GM13977 (cell line): ENCODE data around the gene CDK12.
A peak's percentile ranks its signal among the peaks of the same experiment; 100 is the strongest.
"Not testable (repeated sequence)": the region's sequence is repeated elsewhere in the genome, so short reads cannot be mapped to it uniquely, and the experiment has no call there.

Source experiments
- DNase-seq: peaks from one replicate; pipeline ENCODE4 v3.0.0; 2012; ENCODE audit warnings: low spot score
- in situ Hi-C: fragments of 300-500 bp; cut with MboI; formaldehyde crosslinking; loops from one replicate; pipeline ENCODE4 v1.12.0; 2022; ENCODE audit warnings: low sequenced_read_pairs, low pct_unique_long_range_greater_than_20kb, mixed read lengths, inconsistent platforms; ENCODE audit not compliant: unreplicated experiment
- TF ChIP-seq, protein P1 (sequence below): IDR thresholded peaks from 2 replicates; pipeline ENCODE4 v1.5.1; 2012; ENCODE audit warnings: mild to moderate bottlenecking, control low read depth; ENCODE audit not compliant: insufficient read depth; ENCODE audit errors: extremely low read depth, missing control alignments

CDK12 gene

DNA sequence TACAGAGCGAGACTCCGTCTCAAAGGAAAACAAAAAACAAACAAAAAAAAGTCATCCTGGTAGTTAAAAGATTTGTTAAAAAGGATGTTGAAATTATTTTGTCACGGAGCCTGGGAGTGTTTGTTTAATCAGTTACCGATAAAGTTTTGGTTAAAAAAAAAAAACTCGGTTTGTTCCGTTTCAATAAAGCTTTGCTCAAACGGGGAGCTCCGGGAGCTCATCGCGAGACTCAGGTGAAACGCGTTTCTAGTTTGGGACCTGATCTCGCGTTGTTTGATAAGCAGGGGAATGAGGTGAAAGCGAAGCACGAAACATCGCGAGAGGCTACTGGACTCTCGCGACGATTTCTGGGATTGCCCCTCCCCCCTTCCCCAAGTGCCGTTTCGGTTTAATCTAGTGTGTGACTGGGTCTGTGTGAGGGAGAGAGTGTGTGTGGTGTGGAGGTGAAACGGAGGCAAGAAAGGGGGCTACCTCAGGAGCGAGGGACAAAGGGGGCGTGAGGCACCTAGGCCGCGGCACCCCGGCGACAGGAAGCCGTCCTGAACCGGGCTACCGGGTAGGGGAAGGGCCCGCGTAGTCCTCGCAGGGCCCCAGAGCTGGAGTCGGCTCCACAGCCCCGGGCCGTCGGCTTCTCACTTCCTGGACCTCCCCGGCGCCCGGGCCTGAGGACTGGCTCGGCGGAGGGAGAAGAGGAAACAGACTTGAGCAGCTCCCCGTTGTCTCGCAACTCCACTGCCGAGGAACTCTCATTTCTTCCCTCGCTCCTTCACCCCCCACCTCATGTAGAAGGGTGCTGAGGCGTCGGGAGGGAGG lies at the start of gene CDK12:
Gene CDK12 (plus strand): TSS at position 374 of the 813 bp plus-strand sequence. CDS start 586 bp downstream, outside the sequence.
- DNase-seq, result peak; percentile 97
- in situ Hi-C loops, result no loop called here
- TF ChIP-seq, protein P1, sequence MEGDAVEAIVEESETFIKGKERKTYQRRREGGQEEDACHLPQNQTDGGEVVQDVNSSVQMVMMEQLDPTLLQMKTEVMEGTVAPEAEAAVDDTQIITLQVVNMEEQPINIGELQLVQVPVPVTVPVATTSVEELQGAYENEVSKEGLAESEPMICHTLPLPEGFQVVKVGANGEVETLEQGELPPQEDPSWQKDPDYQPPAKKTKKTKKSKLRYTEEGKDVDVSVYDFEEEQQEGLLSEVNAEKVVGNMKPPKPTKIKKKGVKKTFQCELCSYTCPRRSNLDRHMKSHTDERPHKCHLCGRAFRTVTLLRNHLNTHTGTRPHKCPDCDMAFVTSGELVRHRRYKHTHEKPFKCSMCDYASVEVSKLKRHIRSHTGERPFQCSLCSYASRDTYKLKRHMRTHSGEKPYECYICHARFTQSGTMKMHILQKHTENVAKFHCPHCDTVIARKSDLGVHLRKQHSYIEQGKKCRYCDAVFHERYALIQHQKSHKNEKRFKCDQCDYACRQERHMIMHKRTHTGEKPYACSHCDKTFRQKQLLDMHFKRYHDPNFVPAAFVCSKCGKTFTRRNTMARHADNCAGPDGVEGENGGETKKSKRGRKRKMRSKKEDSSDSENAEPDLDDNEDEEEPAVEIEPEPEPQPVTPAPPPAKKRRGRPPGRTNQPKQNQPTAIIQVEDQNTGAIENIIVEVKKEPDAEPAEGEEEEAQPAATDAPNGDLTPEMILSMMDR, result no peak

DNA sequence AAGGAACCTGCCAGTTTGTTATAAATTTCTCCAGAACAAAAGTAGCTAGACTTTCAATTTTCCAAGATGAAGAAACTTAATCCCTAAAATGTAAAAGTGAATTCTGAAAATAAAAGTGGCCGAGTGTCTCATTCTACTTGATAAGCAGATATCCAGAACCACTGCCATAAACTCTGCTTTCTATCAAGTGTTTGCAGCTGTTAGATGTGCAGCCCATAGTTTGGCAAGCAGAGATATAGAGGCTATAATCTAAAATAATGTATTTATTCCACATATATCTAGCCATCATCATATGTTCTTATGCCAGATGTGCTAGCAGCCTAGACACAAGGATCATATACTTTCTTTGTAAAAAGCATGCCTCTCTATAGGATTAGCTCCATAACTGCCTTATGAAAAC lies 45.1 kb upstream of the CDK12 start:
- in situ Hi-C loops, result no loop called here
- TF ChIP-seq, protein P1, result no peak
- no peak for DNase-seq

DNA sequence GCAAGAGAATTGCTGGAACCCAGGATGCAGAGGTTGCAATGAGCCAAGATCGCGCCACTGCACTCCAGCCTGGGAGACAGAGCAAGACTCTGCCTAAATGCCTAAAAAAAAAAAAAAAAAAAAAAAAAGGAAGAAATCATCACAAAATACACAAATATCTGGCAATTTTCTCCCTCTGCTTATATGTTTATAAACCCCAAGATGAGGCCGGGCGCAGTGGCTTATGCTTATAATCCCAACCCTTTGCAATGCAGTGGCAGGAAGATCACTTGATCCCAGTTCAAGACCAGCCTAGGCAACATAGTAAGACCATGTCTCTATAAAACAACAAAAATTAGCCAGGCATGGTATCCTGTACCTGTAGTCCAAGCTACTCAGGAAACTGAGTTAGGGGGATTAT lies 31.7 kb upstream of the CDK12 start:
- TF ChIP-seq, protein P1, result no peak
- in situ Hi-C loops, result no loop called here
- DNase-seq, result no peak

DNA sequence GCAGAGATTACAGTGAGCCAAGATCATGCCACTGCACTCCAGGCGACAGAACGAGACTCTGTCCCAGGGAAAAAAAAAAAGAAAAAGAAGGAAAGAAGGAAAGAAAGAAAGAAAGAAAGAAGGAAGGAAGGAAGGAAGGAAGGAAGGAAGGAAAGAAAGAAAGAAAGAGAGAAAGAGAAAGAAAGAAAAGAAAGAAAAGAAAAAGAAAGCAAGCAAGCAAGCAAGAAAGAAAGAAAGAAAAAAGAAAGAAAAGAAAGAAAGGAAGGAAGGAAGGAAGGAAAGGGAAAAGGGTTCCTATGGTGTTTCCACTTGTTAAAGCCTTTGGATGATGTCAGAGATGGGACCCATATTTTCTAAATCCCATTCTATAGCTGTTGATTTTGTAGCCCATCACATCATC lies 21.4 kb upstream of the CDK12 start:
- DNase-seq, in situ Hi-C loops: not testable (repeated sequence)

DNA sequence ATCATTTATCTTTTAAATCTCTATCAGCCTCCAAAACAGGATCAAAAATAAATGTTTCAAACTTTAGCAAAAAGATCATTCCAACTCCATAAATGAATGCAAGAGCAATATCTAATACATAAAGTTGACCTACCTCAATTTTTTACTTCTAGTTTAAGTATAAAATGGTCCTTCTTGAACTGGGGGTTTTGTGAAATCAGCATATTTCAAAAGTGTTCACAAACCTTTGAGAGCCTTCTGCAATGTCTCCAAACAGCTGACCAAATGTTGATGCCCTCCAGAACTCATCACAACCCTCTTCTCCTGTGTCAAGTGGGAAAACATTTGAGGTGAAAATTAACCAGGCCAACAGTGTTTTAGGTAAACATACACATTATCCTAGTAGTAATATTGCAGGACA lies 18.0 kb upstream of the CDK12 start:
- DNase-seq, result no peak
- in situ Hi-C loops, result no loop called here
- TF ChIP-seq, protein P1, result no peak

DNA sequence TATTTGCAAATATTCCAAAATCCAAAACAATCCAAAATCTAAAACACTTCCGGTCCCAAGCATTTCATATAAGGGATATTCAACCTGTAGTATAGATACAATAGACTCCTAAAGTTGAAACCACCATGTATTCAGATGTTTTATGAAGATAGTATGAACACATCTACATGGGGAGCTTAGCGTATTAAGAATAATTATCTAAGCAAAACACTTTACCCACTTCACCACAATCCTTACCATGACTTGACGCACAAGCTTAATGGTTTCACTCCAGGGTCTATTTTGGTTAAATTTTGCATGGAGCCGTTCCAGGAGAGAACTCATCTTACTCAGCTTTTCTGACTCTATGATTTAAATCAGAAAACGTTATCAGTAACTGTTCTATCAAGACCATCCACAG lies 13.7 kb upstream of the CDK12 start:
- TF ChIP-seq, protein P1, result no peak
- no peak for DNase-seq
- in situ Hi-C loops, result no loop called here

DNA sequence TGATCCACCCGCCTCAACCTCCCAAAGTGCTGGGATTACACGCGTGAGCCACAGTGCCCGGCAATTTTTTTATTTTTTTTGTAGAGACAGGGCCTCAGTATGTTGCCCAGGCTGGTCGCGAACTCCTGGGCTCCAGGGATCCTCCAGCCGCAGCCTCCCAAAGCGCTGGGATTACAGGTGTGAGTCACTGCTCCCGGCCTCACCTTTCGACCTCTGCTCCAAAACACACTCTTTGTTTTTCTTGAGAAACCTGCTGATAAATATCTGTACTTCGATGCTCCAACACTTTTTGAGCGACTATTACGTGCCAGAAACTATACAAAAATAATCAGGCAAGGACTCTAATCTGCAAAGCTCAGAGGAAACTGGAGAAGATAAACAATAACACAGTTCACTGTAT lies 11.2 kb upstream of the CDK12 start:
- TF ChIP-seq, protein P1, result no peak
- in situ Hi-C loops, result no loop called here
- DNase-seq, result no peak
